Uterus (tissue), 2 donors: ENCODE measurements around the gene ERAS.

Experiments used
- CTCF ChIP-seq, 4 experiments: fragments of 200-600 bp in 2 of 4; fragments of 450-650 bp in 2 of 4; sonication (generic) in 2 of 4; IDR thresholded peaks; one replicate each; pipeline ENCODE4 v1.5.1; 2016 to 2019; ENCODE audit warnings: antibody characterized with exemption in 4 of 4, mild to moderate bottlenecking in 2 of 4, moderate library complexity in 1 of 4
- POLR2A ChIP-seq, 2 donors: fragments of 450-650 bp; IDR thresholded peaks; one replicate each; pipeline ENCODE4 v1.6.1; 2016; ENCODE audit warnings: antibody characterized with exemption in 2 of 2, mild to moderate bottlenecking in 1 of 2, moderate library complexity in 1 of 2

- no peak for TF ChIP-seq CTCF (IDR thresholded peaks at IDR 0.05)
- no peak for TF ChIP-seq POLR2A (IDR thresholded peaks at IDR 0.05)
These were observed 46.9 kb upstream of the ERAS start for GRCh38 chrX:48779399-48779798.
